HTR-8/SVneo (cell line): ENCODE data around the gene ELOVL2.

Experiments
- DNase-seq: peaks from one replicate; pipeline ENCODE4 v3.0.0; 2011; ENCODE audit warnings: low spot score, mixed read lengths; ENCODE audit not compliant: insufficient read length
- FAIRE-seq: peaks from 2 replicates; lab custom pipeline; 2011; peaks lifted over from hg19 to GRCh38; lab: Jason Lieb, UNC

The ELOVL2 gene

DNA sequence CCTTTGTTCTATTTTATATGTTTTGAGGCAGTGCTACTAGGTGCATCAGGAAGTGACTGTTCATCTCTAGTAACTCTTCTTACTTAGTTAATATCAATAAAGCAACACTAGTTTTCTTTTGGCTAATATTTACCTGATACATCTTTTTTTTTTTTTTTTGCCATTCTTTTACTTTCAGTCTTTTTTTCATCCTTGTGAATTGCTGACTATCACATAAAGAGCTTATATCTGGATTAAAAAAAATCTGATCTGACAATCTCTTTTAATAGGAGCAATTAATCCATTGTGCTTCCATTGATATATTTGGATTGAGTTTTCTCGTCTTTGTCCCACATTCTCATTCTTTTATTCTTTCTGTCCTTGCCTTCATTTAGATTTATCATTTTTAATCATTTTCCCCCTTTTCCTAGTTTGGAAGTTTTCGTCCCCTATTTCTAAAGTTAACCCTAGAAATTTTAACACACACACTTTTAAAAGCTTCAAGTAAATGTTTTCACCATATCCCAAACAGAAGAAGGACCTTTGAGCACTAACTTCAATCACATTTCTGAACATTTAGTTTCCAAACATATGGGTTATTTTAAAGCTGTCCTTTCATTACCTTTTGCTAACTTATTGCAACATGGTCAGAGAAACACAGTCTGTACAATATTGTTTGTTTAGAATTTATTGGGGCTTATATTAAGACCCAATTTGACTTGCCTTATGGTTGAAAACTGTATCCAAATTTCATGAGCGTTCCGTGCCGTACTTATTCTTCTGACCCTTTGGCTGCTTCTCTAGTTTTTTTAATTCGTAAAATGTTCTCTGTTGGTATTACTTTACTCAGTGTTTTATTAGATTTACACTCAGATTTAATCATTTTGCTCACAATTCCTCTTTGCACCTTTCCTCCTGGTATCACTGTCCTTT is 94.3 kb downstream of the ELOVL2 start:
- no peak for DNase-seq
- FAIRE-seq = no peak

DNA sequence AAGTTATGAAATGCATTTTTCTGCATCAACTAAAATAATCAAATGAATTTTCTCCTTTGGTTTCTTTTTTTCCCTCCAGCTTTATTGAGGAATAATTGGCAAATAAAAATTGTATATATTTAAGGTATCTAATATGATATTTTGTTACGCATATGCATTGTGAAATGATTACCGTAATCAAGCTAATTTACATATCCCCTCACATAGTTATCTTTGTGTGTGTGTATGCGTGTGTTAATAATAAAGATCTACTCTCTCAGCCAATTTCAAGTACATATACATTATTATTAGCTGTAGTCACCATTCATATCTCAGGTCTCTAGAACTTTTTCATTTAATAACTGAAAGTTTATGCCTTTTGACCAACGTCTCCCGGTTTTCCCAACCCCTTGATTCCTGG is 96.1 kb downstream of the ELOVL2 start:
- DNase-seq (no peak), FAIRE-seq (no peak)

DNA sequence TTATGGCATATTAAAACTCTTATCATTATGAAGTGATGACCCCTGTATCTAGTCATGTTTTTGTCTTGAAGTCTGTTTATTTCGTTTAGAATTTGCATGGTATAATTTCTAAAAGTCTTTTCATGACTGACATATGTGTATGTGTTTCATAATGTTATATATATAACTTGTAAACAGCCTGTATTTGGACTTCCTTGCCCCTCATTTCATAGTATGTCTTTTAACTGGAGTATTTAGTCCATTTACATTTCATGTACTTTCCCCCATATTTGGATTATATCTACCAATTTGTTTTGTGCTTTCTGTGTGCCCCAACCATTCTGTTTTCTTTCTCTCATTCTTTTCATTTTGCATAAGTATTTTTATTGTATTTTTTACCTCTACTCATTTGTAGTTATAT is 98.3 kb downstream of the ELOVL2 start:
- FAIRE-seq = no peak
- no peak for DNase-seq

DNA sequence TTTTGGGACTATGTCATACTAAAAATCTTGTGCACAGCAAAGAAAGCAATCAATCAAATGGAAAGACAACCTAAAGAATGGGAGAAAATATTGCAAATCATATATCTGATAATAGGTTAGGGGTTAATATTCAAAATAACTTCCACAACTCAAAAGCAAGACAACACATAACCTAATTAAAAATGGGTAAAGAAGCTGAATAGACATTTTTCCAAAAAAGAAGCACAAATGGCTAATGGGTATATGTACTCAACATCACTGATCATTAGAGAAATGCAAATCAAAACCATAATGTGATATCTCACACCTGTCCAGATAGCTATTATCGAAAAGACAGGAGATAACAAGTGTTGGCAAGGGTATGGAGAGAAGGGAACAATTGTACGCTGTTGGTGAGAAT is 104.3 kb downstream of the ELOVL2 start:
- no peak for DNase-seq
- FAIRE-seq = peak; percentile 57

DNA sequence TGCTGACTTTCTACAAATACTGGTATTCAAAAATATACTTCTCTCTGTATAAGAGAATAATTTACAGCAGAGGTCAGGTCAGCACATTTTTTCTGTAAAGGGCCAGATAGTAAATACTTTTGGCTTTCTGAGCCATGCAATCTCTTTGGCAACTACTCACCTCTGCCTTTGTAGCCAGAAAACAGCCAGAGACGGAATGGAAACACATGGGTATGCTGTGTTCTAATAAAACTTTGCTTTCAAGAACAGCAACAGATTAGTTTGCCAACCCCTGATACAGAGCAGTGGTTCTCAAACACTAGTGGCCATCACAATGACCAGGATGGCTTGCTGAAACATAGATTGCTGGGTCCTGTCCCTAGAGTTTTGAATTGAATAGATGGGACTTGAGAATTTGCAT is 111.0 kb downstream of the ELOVL2 start:
- DNase-seq (no peak), FAIRE-seq (no peak)
